HG03066 (cell line): ENCODE data around the gene PEAK1.

ENCODE experiments used
- ATAC-seq: cut with Tn5 transposase; IDR thresholded peaks from one replicate; pipeline ENCODE4 v1.9.1; 2021; ENCODE audit warnings: low read depth; ENCODE audit not compliant: unreplicated experiment

The PEAK1 gene

GRCh38 chr15:77371850-77372563 lies 47.9 kb downstream of the PEAK1 start:
- ATAC-seq, result no peak

GRCh38 chr15:77370580-77370979 lies 49.3 kb downstream of the PEAK1 start:
- no peak for ATAC-seq

GRCh38 chr15:77369168-77369567 lies 50.7 kb downstream of the PEAK1 start:
- ATAC-seq, result no peak

GRCh38 chr15:77367631-77368030 lies 52.3 kb downstream of the PEAK1 start:
- ATAC-seq, result no peak

GRCh38 chr15:77361456-77361855 lies 58.4 kb downstream of the PEAK1 start:
- ATAC-seq, result no peak

GRCh38 chr15:77358545-77359240 lies 61.2 kb downstream of the PEAK1 start:
- ATAC-seq, result no peak

- no peak for ATAC-seq
These were observed 63.6 kb downstream of the PEAK1 start for GRCh38 chr15:77356305-77356704.

GRCh38 chr15:77355321-77355720 lies 64.6 kb downstream of the PEAK1 start:
- ATAC-seq, result no peak

GRCh38 chr15:77354063-77354462 lies 65.8 kb downstream of the PEAK1 start:
- no peak for ATAC-seq

- ATAC-seq, result no peak
These were observed 67.0 kb downstream of the PEAK1 start for GRCh38 chr15:77352887-77353286.

- ATAC-seq, result no peak
These were observed 69.1 kb downstream of the PEAK1 start for GRCh38 chr15:77350792-77351191.

GRCh38 chr15:77349666-77350065 lies 70.2 kb downstream of the PEAK1 start:
- ATAC-seq, result no peak

GRCh38 chr15:77348511-77348910 lies 71.4 kb downstream of the PEAK1 start:
- ATAC-seq, result no peak

GRCh38 chr15:77347197-77347596 lies 72.7 kb downstream of the PEAK1 start:
- no peak for ATAC-seq

GRCh38 chr15:77346245-77347036 lies 73.5 kb downstream of the PEAK1 start:
- ATAC-seq, result no peak

GRCh38 chr15:77342807-77343206 lies 77.1 kb downstream of the PEAK1 start:
- ATAC-seq, result no peak

- ATAC-seq, result no peak
These were observed 79.7 kb downstream of the PEAK1 start for GRCh38 chr15:77340245-77340644.

- no peak for ATAC-seq
These were observed 83.9 kb downstream of the PEAK1 start for GRCh38 chr15:77336006-77336405.

GRCh38 chr15:77335298-77335697 lies 84.6 kb downstream of the PEAK1 start:
- ATAC-seq, result no peak

GRCh38 chr15:77333166-77333565 lies 86.7 kb downstream of the PEAK1 start:
- no peak for ATAC-seq

GRCh38 chr15:77329202-77329601 lies 90.7 kb downstream of the PEAK1 start:
- ATAC-seq, result no peak
